GM19324 (cell line): ENCODE results near the gene ERN2.

Experiments
- ATAC-seq: cut with Tn5 transposase; IDR thresholded peaks from one replicate; pipeline ENCODE4 v1.9.1; 2021; ENCODE audit warnings: mild to moderate bottlenecking, moderate library complexity; ENCODE audit not compliant: unreplicated experiment, low FRiP score

The ERN2 gene

GRCh38 chr16:23650674-23651416 is 62.2 kb downstream of the ERN2 start:
- ATAC-seq = no peak

GRCh38 chr16:23642246-23642774 is 70.7 kb downstream of the ERN2 start:
- no peak for ATAC-seq

DNA sequence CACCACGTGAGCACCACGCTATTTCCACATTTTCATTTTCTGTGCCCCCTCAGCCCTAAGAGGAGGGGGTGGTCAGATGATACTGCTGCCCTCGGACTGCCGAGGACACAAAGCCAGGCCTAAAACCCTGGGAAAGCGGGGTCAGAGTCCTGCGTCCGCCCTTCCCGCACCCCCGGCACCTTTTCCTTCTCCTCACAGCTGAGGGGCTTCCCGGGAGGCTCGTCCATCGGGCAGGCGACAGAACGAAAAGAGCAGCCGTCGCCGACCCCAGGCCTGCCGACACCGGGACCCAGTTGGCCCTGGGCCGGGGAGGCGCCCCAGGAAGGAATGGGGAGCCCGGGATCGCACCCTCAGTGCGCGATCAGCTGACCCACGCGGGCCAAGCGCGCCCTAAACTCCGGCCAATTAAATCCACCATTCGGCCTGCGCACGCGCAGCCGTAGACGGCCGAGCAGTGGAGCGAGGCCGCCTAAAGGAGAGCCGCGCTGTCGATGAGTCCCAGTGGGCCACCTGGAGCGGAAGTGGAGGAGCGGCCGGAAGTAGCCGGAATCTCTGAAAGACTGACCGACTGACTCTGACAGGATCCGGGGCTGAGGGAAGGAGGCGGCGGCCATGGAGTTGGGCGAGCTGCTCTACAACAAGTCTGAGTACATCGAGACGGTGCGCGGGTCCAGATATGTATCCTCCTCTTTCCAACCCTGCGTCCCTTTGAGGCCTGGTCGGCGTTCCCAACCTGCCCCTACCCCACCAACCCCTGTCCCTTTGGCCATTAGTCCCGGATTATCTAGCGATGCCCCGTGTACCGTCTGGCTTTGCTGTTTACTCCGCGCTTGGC is 71.9 kb downstream of the ERN2 start, which contains the start of the genes DCTN5 and PALB2:
TSS of gene DCTN5 (plus strand) at position 536 of the 835 bp plus-strand sequence. CDS start at position 613, 77 bp downstream.
TSS of gene PALB2 (minus strand) at position 380 of the 835 bp plus-strand sequence. CDS start at position 227, 153 bp downstream.
- ATAC-seq = peak; percentile 97

DNA sequence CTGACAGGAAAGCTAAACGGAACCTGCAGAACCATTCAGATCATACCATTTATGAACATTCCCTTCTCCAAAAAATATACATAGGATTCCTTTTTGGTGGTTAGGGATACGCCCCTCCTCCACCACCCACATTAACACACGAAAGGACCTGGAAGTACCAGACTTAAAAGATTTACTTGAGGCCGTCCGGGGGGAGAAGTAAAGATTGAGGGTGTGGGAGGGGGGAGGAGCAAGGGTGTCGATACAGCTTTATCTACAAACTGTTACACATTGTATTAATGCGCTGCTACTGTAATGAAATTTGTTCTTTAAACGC is 72.4 kb downstream of the ERN2 start:
- no peak for ATAC-seq
